Lower leg skin (tissue), 4 donors: Measurements from ENCODE around the gene LRP5. TPM values are rescaled to one million over a fixed set of nuclear protein-coding genes. Genes with fewer than 3 reads are reported as not detected.
"Not testable (repeated sequence)": the region's sequence is repeated elsewhere in the genome, so short reads cannot be mapped to it uniquely, and the experiment has no call there.

Experiments
- DNase-seq, 2 donors: peaks; one replicate each; pipeline ENCODE4 v3.0.0-alpha.2; 2019; ENCODE audit warnings: low spot score in 2 of 2
- H3K4me3 ChIP-seq: fragments of 200-600 bp; sonication (generic); 2 replicates; pipeline ENCODE4 v1.5.1; 2017; ENCODE audit warnings: mild to moderate bottlenecking, low read depth; ENCODE audit not compliant: poor library complexity, severe bottlenecking
- POLR2A ChIP-seq, 2 donors: fragments of 450-650 bp; IDR thresholded peaks; one replicate each; pipeline ENCODE4 v1.6.1; 2016 to 2017; ENCODE audit warnings: antibody characterized with exemption in 2 of 2, mild to moderate bottlenecking in 1 of 2, moderate library complexity in 1 of 2
- WGBS, 2 donors: methylation state at CpG; one replicate each; pipeline ENCODE4 v1.1.5; 2018; 5-methylcytosine and 5-hydroxymethylcytosine counted together
- intact Hi-C: fragments of 100-400 bp; cut with DNase I; formaldehyde crosslinking; loops from one replicate; pipeline ENCODE4 v1.15.0; 2023; ENCODE audit warnings: low total_unique reads
- total RNA-seq, 4 donors: library from RNA; depleted of rRNA; stranded (reverse); fragments of >200 nt; gene quantifications; one replicate each; pipeline ENCODE4 v1.1.0, GENCODE V29; 2016
- TF ChIP-seq, protein P1 (sequence below), 3 donors: fragments of 450-650 bp; IDR thresholded peaks; one replicate each; pipeline ENCODE4 v1.5.1; 2016; ENCODE audit warnings: antibody characterized with exemption in 3 of 3, mild to moderate bottlenecking in 3 of 3, moderate library complexity in 2 of 3

The LRP5 gene
- total RNA-seq, 4 donors from 2014 or later, result 25.0 to 53.5 (median 29.3) TPM

DNA sequence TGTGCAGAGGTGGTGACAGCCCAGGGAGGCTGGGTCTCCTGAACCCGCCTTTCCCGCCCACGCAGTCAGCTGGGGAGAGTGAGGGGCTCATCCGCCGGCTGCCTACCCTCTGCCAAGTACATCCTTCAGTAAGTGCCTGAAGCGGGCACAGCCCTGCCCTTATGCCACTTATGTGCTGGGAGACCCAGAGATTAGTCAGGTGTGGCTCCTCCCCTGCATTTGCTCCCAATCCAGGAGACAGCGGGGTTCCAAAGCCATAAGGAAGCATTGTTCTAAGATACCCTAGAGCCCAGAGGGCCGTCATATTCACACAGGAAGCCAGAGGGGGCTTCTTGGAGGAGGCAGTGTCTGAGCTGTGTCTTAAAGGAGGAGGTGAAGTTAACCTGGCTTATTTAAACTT, 142.4 kb downstream of the LRP5 start:
- DNase-seq, result no peak

GRCh38 chr11:68455485-68455884, 143.1 kb downstream of the LRP5 start:
- WGBS, 2 donors, result 35 to 50% methylated on average over 8 of the region's 8 CpGs
- no peak overlapping the region for H3K4me3 ChIP-seq
- TF ChIP-seq POLR2A (IDR thresholded peaks at IDR 0.05), result no peak
- TF ChIP-seq, protein P1, sequence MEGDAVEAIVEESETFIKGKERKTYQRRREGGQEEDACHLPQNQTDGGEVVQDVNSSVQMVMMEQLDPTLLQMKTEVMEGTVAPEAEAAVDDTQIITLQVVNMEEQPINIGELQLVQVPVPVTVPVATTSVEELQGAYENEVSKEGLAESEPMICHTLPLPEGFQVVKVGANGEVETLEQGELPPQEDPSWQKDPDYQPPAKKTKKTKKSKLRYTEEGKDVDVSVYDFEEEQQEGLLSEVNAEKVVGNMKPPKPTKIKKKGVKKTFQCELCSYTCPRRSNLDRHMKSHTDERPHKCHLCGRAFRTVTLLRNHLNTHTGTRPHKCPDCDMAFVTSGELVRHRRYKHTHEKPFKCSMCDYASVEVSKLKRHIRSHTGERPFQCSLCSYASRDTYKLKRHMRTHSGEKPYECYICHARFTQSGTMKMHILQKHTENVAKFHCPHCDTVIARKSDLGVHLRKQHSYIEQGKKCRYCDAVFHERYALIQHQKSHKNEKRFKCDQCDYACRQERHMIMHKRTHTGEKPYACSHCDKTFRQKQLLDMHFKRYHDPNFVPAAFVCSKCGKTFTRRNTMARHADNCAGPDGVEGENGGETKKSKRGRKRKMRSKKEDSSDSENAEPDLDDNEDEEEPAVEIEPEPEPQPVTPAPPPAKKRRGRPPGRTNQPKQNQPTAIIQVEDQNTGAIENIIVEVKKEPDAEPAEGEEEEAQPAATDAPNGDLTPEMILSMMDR (IDR thresholded peaks at IDR 0.05), result no peak
- DNase-seq, result peak in 1 of 2 donors; percentile 83
- intact Hi-C loops, result no loop called here

More for the DNA sequence above, 142.4 kb downstream of the LRP5 start:
- H3K4me3 ChIP-seq, result no peak overlapping the region
- intact Hi-C loops, result no loop called here
- 36 to 61% methylated on average over 7 to 8 of the region's 8 CpGs for WGBS, 2 donors
- TF ChIP-seq, protein P1 (IDR thresholded peaks at IDR 0.05), result no peak
- no peak for TF ChIP-seq POLR2A (IDR thresholded peaks at IDR 0.05)

DNA sequence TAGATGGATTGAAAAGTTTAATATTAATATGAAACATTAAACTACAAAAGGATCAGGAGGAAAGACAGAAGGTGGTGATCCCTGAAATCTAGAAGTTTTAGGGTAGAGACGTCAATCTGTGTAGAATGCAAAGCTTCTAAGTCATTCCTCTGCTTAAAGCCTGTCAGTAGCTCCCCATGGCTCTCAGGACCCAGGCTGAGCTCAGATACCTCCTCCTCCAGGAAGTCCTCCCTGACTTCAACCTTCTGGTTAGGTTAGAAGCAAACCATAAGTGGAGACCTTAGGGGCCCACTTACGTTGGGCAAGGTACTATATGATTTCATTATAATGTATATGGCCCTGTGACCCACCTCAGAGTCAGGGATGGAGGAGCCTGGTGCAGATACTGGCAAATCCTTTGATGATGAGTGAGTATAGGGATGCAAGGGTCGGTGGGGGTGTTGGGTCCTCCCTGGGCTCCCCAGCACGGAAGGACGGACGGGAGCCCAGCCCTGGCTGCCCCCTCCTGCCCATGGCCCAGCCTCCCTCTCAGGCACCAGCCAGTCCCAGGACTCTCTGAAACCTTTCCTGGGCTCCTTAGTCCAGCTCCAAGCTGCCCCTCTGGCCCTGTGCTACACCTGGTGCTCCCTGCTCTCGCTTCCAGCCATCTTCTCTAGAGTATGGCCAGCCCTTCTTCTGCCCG, 145.0 kb downstream of the LRP5 start:
- intact Hi-C loops, result no loop called here
- peak in 1 of 2 donors; percentile 46 for DNase-seq
- 77 to 88% methylated on average over 7 of the region's 8 CpGs for WGBS, 2 donors

DNA sequence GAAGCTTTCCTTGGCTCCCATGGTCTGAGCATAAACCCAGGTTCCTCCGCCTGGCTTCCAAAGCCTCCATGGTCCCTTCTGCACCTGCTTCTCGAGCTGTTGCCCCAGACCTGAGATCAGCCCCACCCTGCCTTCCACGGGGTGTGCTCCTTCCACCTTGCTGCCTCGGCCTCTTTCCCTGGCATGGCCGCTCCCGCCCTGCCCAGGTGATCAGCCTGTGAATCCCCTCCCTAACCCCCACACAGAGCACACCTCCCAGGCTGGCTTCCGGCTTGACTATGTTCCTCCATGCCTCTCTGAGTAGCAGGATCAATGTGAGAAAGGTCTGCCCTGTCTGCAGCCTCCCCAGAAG, 145.5 kb downstream of the LRP5 start:
- 68 to 72% methylated on average over 7 of the region's 7 CpGs for WGBS, 2 donors

More for the DNA sequence above, 145.0 kb downstream of the LRP5 start:
- TF ChIP-seq, protein P1 (IDR thresholded peaks at IDR 0.05), result no peak
- no peak for TF ChIP-seq POLR2A (IDR thresholded peaks at IDR 0.05)
- H3K4me3 ChIP-seq, result no peak overlapping the region

GRCh38 chr11:68458340-68458739, 145.9 kb downstream of the LRP5 start:
- intact Hi-C loops, H3K4me3 ChIP-seq: not testable (repeated sequence)
- 87 to 90% methylated on average over 6 of the region's 6 CpGs for WGBS, 2 donors
- DNase-seq, result peak in 1 of 2 donors; percentile 32

More for the DNA sequence above, 145.5 kb downstream of the LRP5 start:
- intact Hi-C loops, result no loop called here
- no peak for TF ChIP-seq POLR2A (IDR thresholded peaks at IDR 0.05)
- TF ChIP-seq, protein P1 (IDR thresholded peaks at IDR 0.05), result no peak
- no peak overlapping the region for H3K4me3 ChIP-seq
- peak in 1 of 2 donors; percentile 80 for DNase-seq

GRCh38 chr11:68459886-68460740, 147.7 kb downstream of the LRP5 start:
- peak overlapping the region; percentile 64 for H3K4me3 ChIP-seq
- peak; percentile 97 to 99 for DNase-seq
- 3 to 4% methylated on average over 52 to 53 of the region's 56 CpGs for WGBS, 2 donors
- intact Hi-C loops, result no loop called here
- TF ChIP-seq, protein P1 (IDR thresholded peaks at IDR 0.05), result no peak
- no peak for TF ChIP-seq POLR2A (IDR thresholded peaks at IDR 0.05)
